ENCODE measurements around the gene PCDH17.

PCDH17 gene, protein sequence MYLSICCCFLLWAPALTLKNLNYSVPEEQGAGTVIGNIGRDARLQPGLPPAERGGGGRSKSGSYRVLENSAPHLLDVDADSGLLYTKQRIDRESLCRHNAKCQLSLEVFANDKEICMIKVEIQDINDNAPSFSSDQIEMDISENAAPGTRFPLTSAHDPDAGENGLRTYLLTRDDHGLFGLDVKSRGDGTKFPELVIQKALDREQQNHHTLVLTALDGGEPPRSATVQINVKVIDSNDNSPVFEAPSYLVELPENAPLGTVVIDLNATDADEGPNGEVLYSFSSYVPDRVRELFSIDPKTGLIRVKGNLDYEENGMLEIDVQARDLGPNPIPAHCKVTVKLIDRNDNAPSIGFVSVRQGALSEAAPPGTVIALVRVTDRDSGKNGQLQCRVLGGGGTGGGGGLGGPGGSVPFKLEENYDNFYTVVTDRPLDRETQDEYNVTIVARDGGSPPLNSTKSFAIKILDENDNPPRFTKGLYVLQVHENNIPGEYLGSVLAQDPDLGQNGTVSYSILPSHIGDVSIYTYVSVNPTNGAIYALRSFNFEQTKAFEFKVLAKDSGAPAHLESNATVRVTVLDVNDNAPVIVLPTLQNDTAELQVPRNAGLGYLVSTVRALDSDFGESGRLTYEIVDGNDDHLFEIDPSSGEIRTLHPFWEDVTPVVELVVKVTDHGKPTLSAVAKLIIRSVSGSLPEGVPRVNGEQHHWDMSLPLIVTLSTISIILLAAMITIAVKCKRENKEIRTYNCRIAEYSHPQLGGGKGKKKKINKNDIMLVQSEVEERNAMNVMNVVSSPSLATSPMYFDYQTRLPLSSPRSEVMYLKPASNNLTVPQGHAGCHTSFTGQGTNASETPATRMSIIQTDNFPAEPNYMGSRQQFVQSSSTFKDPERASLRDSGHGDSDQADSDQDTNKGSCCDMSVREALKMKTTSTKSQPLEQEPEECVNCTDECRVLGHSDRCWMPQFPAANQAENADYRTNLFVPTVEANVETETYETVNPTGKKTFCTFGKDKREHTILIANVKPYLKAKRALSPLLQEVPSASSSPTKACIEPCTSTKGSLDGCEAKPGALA (N-terminal part only)

DNA sequence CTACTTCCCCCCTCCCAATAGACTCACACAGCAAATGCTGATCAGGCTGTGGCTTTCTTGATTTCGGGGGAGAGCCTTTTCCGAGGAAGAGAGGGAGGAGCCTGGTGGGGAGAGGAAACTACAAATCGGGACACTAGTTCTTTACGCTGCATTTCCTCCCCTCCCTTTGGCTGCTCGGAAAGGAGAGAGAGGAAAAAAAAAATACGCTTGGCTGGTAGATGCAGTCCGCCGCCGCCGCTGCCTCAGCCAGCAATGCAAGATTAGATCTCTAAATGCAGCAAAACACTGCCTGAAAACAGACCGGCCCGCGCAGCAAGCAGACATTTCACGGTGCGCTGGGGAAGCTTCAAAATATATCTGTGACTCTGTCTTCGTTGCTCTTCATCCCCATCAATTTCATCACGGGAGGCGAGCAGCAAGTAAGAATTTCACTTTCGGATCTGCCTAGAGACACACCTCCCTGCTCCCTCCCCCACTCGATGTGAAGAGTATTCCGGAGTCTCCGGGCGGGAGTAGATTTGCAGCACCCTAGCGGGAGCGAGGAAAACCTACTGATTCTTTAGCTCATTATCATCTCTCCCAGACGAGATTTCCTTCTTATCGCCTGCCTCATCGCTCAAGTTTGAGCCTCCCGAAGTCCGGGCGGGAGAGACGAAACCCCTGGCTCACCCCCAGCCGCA is at the start of gene PCDH17:
PCDH17 (plus strand) TSS at position 149 of the 680 bp plus-strand sequence. CDS start 803 bp downstream, outside the sequence.
- peak; percentile 20 for DNase-seq

DNA sequence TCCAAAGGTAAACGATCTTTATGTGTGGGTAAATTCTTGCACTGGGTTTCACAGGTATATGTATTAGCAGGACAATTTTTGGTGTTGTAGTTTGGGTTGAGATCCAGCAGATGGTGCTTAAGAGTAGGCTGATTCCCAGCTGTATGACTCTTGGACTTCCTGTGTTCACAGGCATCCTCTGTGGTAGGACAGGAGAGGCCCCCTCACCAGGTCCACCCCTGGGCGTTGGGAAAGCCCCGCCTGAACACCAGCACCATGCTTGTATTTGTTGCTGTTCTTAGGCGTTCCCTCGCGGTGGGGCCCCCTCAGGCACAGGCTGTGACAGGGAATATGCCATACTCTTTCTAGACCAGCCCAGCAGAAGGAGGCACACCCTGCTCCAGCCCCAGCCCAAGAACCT is 49.5 kb upstream of the PCDH17 start:
- DNase-seq: no peak

DNA sequence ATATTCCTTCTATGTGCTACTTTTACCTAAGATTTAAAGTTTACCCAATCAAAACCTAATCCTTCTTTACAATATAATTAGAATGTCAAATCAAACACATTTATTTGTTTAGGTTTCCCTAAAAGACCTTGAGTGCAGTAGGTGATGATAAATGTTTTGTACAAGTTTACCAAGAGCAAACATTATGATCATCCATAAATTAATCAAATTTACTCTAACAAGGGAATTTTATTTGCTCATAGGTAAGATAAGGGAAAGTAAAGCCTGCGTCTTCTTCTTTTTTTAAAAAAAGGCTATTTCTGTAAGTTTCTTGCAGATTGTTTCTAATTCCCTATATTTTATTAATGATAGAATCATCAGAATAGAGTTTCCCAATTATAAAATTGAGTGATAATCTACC is 48.0 kb upstream of the PCDH17 start:
- DNase-seq: no peak

DNA sequence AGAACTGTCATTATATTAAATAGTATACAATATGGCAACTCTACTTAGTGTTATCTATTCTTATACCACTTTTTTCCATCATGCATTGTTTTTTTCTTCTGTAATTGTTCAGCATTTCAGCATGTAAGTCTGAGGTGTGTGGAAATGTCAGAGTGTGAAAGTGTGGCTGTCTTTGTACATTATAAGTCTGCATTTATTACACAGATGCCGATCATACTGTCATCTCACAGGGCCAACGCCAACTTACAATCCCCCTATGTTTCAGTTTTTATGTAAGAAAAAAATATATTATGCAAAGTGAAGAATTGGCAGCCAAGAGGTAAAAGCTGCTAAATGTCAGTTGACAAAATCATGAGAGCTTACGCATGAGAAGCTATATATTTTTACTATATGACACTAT is 42.9 kb upstream of the PCDH17 start:
- DNase-seq: no peak

DNA sequence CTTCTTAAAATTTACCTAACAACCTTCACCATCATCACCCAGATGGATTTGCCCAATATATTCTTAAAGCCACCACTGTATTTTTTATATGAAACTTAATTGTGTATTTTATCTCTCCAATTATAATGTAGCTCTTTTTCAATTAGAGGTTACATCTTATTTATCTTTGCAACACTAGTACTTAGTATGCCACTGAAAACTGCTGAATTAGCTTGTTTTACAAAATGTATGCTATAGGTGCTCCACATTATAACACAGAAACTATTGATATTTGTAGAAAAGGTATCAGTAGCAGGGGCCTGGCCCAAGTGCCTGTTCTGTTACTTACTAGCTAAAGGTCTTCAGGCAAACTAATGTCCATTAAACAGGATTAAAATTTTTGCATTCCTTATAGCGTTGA is 35.8 kb upstream of the PCDH17 start:
- no peak for DNase-seq

DNA sequence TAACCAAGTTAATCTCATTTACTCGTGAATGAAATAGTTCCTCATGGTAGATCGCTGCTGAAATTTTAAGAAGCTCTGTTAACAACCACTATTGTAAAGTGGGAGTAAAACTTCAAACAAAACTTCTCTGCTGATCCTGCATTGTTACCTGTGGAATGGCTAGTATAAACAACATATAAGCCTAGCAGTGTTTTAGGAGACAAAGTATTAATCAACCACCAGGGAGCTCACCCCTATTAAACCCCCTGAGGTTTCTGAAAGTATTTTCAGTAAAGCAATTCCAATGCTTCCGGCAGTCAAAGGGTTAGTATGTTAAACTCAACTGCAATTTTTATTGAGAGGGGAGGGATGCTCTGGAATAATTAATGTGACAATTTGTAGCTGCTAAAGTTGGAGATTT is 30.0 kb upstream of the PCDH17 start:
- no peak for DNase-seq

DNA sequence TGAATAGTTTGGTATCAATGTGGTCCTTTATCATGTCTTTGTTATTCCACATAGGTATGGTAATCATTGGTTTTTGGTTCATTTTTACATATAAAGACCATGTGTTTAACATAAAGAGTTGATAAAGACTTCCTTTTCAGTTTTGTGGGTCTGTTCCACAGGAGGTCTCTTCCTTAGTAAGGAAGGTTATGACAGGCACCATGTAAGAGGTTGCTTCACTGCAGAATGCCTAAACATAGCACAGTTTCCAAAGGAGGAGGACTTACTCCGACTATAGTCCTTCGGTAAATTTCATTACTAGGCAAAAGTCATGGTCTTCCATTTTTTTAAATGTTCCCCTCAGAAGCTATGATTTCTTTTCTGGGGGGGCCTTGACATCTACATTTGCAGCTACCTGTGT is 27.1 kb upstream of the PCDH17 start:
- no peak for DNase-seq

DNA sequence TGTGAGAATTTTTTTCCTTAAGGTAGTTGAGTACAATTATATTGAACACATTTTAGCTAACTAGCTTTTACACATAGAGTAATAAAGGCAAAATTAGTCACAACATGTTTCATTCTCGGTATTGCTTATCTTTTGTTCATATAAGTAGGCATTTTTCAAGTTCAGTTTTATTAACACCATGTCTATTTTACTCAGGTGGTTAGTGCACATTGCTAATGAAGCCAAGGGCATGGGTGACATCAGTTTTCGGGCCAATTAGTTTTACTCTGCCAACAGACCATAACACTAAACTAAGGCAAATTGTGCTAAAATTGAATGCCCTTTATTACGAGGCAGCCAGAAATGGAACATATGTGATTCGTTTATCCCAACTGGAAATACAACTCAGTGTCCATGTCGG is 19.6 kb upstream of the PCDH17 start:
- no peak for DNase-seq

DNA sequence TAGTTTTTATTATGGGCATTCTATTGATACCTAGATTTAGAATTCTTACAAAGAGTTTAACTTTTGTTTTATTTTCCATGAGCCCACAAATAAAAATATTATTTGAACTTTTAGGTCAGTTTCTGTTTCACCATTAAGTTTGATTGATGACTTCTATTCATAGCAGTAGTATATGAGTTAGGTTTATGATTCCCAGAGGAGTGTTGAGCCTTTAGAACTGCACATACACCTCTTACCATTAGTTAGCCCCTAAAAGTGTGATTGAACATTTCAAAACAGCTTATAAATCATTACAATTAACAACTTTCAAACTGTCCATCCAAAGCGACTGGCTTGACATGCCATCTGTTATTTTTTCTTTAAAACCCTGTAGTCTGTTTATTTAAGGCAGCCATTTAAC is 19.0 kb upstream of the PCDH17 start:
- DNase-seq: no peak

DNA sequence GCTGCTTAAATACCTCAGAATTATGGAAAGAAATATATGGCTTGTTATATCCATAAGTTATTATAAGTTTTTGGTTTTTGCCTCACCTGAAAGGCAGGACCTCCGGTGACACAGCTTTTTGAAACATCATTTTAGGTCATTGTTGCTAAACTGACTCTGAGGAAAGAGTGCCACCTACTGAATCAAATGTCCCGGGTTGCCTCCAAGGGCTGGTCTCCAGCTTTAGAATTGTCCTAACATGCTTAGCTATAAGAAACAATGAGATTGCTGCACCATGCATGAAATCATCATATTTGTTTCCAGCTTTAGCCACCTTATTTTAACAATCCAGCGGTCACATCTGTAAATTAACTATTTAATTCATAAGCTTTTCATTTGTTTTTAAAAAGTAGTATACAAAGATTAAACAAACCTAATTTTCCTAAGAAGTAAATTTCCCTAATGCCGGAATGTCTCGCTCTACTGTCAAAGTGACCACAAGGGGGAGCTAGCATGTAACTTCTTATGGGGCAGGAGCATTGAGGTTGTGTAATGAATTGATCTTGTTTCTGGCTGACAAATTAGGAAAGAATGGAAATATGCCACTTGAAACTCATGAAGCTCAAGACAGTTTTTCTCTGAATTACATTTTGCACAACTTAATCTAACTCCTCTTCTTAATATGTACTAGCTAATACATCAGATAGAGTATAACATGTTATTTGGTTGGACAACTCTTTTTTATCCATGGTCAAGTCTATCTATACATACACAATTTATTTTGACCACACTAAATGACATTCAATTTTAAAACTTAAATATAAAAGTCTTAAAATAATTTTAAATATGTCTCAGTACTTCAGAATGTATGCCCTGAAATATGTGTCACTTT is 6.7 kb upstream of the PCDH17 start:
- DNase-seq: peak; percentile 14

DNA sequence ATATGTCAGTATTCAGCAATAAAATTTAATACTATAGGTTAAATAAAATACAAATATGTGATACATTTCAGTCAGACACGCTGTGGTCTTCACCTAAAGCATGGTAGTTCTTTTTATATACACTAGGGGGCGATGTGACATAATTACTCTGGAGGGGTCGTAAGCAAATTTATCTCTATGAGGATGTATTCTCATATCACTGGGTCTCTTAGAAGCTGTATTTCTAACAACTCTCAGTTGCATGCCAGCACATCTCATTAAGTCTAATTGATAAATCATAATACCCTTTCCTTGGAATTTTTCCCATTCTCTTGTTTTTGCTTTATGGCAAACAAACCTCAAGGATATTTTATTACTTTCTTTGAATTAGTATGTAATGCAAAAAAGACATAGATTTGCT is 3.9 kb upstream of the PCDH17 start:
- DNase-seq: peak; percentile 65

DNA sequence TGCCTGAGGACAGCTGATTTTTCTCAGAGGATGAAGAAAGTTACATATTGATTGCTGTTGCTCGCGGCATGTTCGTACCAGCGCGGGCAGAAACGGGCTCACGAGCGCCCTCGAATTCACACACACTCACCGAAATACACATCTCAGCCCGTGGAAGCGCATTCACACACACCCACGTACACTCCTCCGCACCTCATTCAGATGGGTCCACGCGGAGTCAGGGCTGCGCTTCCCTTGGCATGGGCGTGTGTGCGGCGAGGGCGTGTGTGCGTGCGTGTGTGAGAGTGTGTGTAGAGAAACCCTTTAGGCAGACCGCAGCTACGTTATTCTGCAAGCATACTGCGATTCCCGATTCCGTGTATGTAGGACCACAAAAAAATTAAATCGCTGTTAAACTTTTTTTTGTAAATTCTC is 2.1 kb upstream of the PCDH17 start:
- no peak for DNase-seq

DNA sequence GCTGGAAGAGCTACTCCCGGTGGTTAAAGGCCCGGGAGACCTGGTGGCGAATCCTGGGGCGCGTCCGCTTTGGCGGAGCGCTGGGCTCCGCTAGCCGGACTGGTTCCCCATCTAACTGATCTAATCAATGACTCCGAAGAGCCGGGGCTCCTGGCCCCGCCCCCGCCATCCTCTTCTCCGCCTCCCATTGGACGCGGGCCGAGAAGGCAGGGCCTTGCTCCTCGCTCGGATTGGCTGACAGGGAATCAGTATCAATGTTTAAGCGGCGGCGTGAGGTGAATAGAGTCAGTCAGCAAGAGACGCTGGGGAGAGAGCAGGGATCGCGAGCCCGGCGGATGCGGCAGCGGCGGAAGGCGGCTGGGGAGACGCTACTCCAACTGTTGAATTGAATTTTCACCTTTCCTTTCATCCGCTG is 1.7 kb upstream of the PCDH17 start:
- DNase-seq: peak; percentile 81

DNA sequence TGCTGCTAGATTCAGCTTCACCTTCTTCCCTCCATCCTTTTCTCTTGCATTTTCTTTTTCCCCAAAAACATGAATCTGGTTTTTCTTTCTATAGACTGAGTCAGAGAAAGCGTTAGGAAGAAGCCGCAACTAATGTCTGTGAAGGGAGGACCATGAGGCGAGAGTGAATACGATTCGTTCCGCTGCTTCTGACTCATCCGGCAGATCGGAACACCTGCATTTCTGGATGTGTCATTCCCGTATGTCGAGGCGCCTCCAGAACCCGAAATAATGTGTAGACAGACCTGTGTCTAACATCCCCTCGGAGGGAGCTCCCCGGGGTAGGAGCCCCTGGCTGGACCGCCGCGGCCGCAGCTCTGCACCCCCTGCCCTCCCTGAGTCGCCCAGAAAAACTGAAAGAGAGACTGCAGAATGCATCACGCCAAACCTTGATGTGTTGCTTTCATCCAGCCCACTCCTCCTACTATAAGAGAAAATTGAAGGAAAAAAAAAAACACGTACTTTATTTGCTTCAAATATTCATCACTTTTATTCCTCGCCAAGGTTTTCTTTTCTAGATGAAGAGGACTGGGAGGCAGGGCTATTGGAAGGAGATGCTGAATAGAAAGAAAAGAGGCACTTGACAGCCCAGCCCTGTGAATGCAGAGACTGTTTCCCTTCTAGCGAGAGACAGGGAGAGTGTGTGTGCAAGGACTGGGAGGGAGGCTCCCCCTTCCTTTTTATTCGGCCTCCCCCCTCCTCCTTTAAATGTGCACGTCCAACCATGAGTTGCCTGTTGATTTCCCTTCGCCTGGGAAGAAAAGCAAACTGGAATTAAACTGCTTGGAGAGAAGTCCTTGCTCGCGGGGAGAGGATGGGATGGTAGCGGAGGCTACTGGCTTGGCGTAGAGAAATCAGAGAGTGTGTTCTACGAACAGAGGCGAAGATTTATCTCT is 616 bp upstream of the PCDH17 start:
- peak; percentile 40 for DNase-seq

DNA sequence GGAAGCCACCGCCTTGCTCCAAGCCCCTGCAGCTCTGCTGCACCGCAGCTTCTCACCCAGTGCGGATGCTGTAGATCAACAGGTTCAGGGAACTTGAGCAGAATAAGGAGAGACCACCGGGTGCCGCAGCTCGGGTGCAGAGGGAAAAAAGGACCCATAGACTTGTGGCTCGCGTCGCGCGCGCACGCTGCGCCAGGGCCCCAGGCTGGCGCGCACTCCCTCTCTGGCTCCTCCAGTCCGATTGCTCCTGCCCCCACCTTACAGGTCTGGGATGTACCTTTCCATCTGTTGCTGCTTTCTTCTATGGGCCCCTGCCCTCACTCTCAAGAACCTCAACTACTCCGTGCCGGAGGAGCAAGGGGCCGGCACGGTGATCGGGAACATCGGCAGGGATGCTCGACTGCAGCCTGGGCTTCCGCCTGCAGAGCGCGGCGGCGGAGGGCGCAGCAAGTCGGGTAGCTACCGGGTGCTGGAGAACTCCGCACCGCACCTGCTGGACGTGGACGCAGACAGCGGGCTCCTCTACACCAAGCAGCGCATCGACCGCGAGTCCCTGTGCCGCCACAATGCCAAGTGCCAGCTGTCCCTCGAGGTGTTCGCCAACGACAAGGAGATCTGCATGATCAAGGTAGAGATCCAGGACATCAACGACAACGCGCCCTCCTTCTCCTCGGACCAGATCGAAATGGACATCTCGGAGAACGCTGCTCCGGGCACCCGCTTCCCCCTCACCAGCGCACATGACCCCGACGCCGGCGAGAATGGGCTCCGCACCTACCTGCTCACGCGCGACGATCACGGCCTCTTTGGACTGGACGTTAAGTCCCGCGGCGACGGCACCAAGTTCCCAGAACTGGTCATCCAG is 964 bp downstream of the PCDH17 start:
- no peak for DNase-seq

DNA sequence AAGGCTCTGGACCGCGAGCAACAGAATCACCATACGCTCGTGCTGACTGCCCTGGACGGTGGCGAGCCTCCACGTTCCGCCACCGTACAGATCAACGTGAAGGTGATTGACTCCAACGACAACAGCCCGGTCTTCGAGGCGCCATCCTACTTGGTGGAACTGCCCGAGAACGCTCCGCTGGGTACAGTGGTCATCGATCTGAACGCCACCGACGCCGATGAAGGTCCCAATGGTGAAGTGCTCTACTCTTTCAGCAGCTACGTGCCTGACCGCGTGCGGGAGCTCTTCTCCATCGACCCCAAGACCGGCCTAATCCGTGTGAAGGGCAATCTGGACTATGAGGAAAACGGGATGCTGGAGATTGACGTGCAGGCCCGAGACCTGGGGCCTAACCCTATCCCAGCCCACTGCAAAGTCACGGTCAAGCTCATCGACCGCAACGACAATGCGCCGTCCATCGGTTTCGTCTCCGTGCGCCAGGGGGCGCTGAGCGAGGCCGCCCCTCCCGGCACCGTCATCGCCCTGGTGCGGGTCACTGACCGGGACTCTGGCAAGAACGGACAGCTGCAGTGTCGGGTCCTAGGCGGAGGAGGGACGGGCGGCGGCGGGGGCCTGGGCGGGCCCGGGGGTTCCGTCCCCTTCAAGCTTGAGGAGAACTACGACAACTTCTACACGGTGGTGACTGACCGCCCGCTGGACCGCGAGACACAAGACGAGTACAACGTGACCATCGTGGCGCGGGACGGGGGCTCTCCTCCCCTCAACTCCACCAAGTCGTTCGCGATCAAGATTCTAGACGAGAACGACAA is 1.8 kb downstream of the PCDH17 start:
- no peak for DNase-seq

DNA sequence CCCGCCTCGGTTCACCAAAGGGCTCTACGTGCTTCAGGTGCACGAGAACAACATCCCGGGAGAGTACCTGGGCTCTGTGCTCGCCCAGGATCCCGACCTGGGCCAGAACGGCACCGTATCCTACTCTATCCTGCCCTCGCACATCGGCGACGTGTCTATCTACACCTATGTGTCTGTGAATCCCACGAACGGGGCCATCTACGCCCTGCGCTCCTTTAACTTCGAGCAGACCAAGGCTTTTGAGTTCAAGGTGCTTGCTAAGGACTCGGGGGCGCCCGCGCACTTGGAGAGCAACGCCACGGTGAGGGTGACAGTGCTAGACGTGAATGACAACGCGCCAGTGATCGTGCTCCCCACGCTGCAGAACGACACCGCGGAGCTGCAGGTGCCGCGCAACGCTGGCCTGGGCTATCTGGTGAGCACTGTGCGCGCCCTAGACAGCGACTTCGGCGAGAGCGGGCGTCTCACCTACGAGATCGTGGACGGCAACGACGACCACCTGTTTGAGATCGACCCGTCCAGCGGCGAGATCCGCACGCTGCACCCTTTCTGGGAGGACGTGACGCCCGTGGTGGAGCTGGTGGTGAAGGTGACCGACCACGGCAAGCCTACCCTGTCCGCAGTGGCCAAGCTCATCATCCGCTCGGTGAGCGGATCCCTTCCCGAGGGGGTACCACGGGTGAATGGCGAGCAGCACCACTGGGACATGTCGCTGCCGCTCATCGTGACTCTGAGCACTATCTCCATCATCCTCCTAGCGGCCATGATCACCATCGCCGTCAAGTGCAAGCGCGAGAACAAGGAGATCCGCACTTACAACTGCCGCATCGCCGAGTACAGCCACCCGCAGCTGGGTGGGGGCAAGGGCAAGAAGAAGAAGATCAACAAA is 2.6 kb downstream of the PCDH17 start:
- no peak for DNase-seq

DNA sequence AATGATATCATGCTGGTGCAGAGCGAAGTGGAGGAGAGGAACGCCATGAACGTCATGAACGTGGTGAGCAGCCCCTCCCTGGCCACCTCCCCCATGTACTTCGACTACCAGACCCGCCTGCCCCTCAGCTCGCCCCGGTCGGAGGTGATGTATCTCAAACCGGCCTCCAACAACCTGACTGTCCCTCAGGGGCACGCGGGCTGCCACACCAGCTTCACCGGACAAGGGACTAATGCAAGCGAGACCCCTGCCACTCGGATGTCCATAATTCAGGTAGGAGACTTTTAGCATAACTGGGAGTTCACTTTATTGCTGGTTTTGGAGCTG is 3.3 kb downstream of the PCDH17 start:
- DNase-seq: no peak

All from NCI-H187 treated with DMSO at 0.1 percent for 48 hours (cell line).